ENCODE data around the gene FERD3L. TPM values are rescaled to one million over a fixed set of nuclear protein-coding genes. Genes with fewer than 3 reads are reported as not detected.

The FERD3L gene
- polyA plus RNA-seq, 1 donor from 2014 or later: not detected

GRCh38 chr7:19099194-19099593, 46.0 kb downstream of the FERD3L start:
- H3K4me3 Mint-ChIP-seq: no peak overlapping the region
- peaks cover 19% of the 10 kb centered on the region for H3K27me3 Mint-ChIP-seq
- H3K36me3 Mint-ChIP-seq: no peaks in the 10 kb centered on the region
- no peak overlapping the region for H3K27ac Mint-ChIP-seq
- H3K9me3 Mint-ChIP-seq: peaks cover 0 to 4% (median 0%) of the 10 kb centered on the region in 3 donors
- peaks cover 0 to 1% (median 0%) of the 10 kb centered on the region in 3 donors for H3K4me1 Mint-ChIP-seq

GRCh38 chr7:19098510-19098909, 46.7 kb downstream of the FERD3L start:
- Mint-ChIP-seq H3K9me3 (peaks cover 0 to 4% (median 0%) of the 10 kb centered on the region in 3 donors), H3K27ac (no peak overlapping the region), H3K4me3 (no peak overlapping the region), H3K36me3 (no peaks in the 10 kb centered on the region), H3K4me1 (peaks cover 0 to 1% (median 0%) of the 10 kb centered on the region in 3 donors), H3K27me3 (peaks cover 19% of the 10 kb centered on the region)

GRCh38 chr7:19097165-19098055, 47.8 kb downstream of the FERD3L start:
- no peaks in the 10 kb centered on the region for H3K9me3 Mint-ChIP-seq
- H3K27ac Mint-ChIP-seq: no peak overlapping the region
- H3K27me3 Mint-ChIP-seq: peaks cover 14% of the 10 kb centered on the region
- no peak overlapping the region for H3K4me3 Mint-ChIP-seq
- H3K4me1 Mint-ChIP-seq: no peaks in the 10 kb centered on the region
- no peaks in the 10 kb centered on the region for H3K36me3 Mint-ChIP-seq

GRCh38 chr7:19095353-19095860, 49.8 kb downstream of the FERD3L start:
- no peak overlapping the region for H3K4me3 Mint-ChIP-seq
- no peak overlapping the region for H3K27ac Mint-ChIP-seq
- H3K27me3 Mint-ChIP-seq: peaks cover 9% of the 10 kb centered on the region
- H3K9me3 Mint-ChIP-seq: no peaks in the 10 kb centered on the region
- H3K4me1 Mint-ChIP-seq: no peaks in the 10 kb centered on the region
- no peaks in the 10 kb centered on the region for H3K36me3 Mint-ChIP-seq

Other genes with a start within 250 kb of the FERD3L start
- not detected for gene TWIST1, start 27.8 kb downstream of the FERD3L start, polyA plus RNA-seq

All from IgD-negative memory B cell (primary cell).